Smooth muscle cell (in vitro differentiated cells): Measurements from ENCODE around the gene MECP2. TPM values are rescaled to one million over a fixed set of nuclear protein-coding genes. Genes with fewer than 3 reads are reported as not detected.

Experiments
- DNase-seq: peaks from one replicate; lab custom pipeline; 2025; ENCODE audit not compliant: unreplicated experiment; lab: John Stamatoyannopoulos, UW
- H2AFZ ChIP-seq: fragments of 200-600 bp; sonication (generic); 2 replicates; pipeline ENCODE4 v1.6.0; 2016; ENCODE audit warnings: antibody characterized with exemption, low read depth, mild to moderate bottlenecking
- H3F3A ChIP-seq: fragments of 200-600 bp; sonication (generic); 2 replicates; pipeline ENCODE4 v1.6.0; 2017; ENCODE audit warnings: antibody characterized with exemption, low read depth
- H3K27ac ChIP-seq: fragments of 200-600 bp; sonication (generic); 2 replicates; pipeline ENCODE4 v1.5.1; 2016; ENCODE audit warnings: low read depth, mild to moderate bottlenecking
- H3K27me3 ChIP-seq: fragments of 200-600 bp; sonication (generic); 2 replicates; pipeline ENCODE4 v1.6.1; 2016; ENCODE audit warnings: low read depth, mild to moderate bottlenecking
- H3K36me3 ChIP-seq: fragments of 200-600 bp; sonication (generic); 2 replicates; pipeline ENCODE4 v1.5.1; 2016; ENCODE audit warnings: low read depth
- H3K4me1 ChIP-seq: fragments of 200-600 bp; sonication (generic); 2 replicates; pipeline ENCODE4 v1.5.1; 2016; ENCODE audit warnings: low read depth
- H3K4me2 ChIP-seq: fragments of 200-600 bp; sonication (generic); 2 replicates; pipeline ENCODE4 v1.6.0; 2016; ENCODE audit warnings: mild to moderate bottlenecking
- H3K4me3 ChIP-seq: fragments of 200-600 bp; sonication (generic); 2 replicates; pipeline ENCODE4 v1.5.1; 2016; ENCODE audit warnings: mild to moderate bottlenecking
- H3K79me2 ChIP-seq: fragments of 200-600 bp; sonication (generic); 2 replicates; pipeline ENCODE4 v1.6.0; 2016; ENCODE audit warnings: low read depth, mild to moderate bottlenecking
- H3K9ac ChIP-seq: fragments of 200-600 bp; sonication (generic); 2 replicates; pipeline ENCODE4 v1.6.0; 2016; ENCODE audit warnings: low read depth
- H3K9me3 ChIP-seq: fragments of 200-600 bp; sonication (generic); replicated peaks from 2 replicates; pipeline ENCODE4 v1.5.1; 2016; ENCODE audit warnings: low read depth
- H4K20me1 ChIP-seq: fragments of 200-600 bp; sonication (generic); 2 replicates; pipeline ENCODE4 v1.6.0; 2016; ENCODE audit warnings: low read depth
- CTCF ChIP-seq: fragments of 200-600 bp; sonication (generic); IDR thresholded peaks from 2 replicates; pipeline ENCODE4 v1.5.1; 2017; ENCODE audit warnings: borderline replicate concordance, mild to moderate bottlenecking, antibody characterized with exemption; ENCODE audit not compliant: insufficient read depth, poor library complexity, severe bottlenecking
- WGBS: methylation state at CpG from one replicate; pipeline ENCODE4 v1.1.7; 2016; ENCODE audit warnings: low lambda C conversion rate; 5-methylcytosine and 5-hydroxymethylcytosine counted together
- polyA plus RNA-seq: library from polyadenylated mRNA; unstranded; fragments of >200 nt; fragmentation: Nextera tagmentation; extraction: Ambion mirVana; gene quantifications from 2 replicates; pipeline ENCODE4 v1.2.1, GENCODE V29; 2016
- total RNA-seq: library from RNA; depleted of rRNA; stranded (reverse); fragments of >200 nt; gene quantifications from 2 replicates; pipeline ENCODE4 v1.2.3, GENCODE V29; 2014

The MECP2 gene
- total and polyA plus RNA-seq, 2 experiments from 2014 or later, result 11.9 to 13.1 TPM

- Histone ChIP-seq H3K36me3 (no peaks in the 10 kb centered on the region), H3K9ac (no peak overlapping the region), H4K20me1 (peaks cover 20% of the 10 kb centered on the region), H3K27ac (no peak overlapping the region), H3K4me2 (no peak overlapping the region), H3K9me3 (no peaks in the 10 kb centered on the region), H3K79me2 (peaks cover 17% of the 10 kb centered on the region), H3K4me1 (no peaks in the 10 kb centered on the region), H3K27me3 (no peaks in the 10 kb centered on the region), H2AFZ (no peak overlapping the region), H3K4me3 (no peak overlapping the region), H3F3A (no peaks in the 10 kb centered on the region)
- no peak for TF ChIP-seq CTCF
- no peak for DNase-seq
- 81% methylated on average over 5 of the region's 5 CpGs for WGBS
These were observed 59.8 kb downstream of the MECP2 start for GRCh38 chrX:154037754-154038153.

GRCh38 chrX:154036513-154036912 lies 61.0 kb downstream of the MECP2 start:
- no peaks in the 10 kb centered on the region for H3K27me3 ChIP-seq
- H3K9ac ChIP-seq, result no peak overlapping the region
- H3K4me1 ChIP-seq, result no peaks in the 10 kb centered on the region
- no peaks in the 10 kb centered on the region for H3K9me3 ChIP-seq
- H3K4me2 ChIP-seq, result no peak overlapping the region
- H4K20me1 ChIP-seq, result peaks cover 20% of the 10 kb centered on the region
- 85% methylated on average over 8 of the region's 8 CpGs for WGBS
- H2AFZ ChIP-seq, result no peak overlapping the region
- TF ChIP-seq CTCF, result no peak
- H3K4me3 ChIP-seq, result no peak overlapping the region
- no peak overlapping the region for H3K27ac ChIP-seq
- H3K79me2 ChIP-seq, result peaks cover 14% of the 10 kb centered on the region
- no peaks in the 10 kb centered on the region for H3K36me3 ChIP-seq
- H3F3A ChIP-seq, result no peaks in the 10 kb centered on the region
- no peak for DNase-seq

GRCh38 chrX:154033848-154034247 lies 63.7 kb downstream of the MECP2 start:
- Histone ChIP-seq H3K79me2 (peaks cover 14% of the 10 kb centered on the region), H3K4me1 (no peaks in the 10 kb centered on the region), H4K20me1 (peaks cover 20% of the 10 kb centered on the region), H3K4me3 (no peak overlapping the region), H3F3A (no peaks in the 10 kb centered on the region), H3K4me2 (no peak overlapping the region), H3K36me3 (no peaks in the 10 kb centered on the region), H3K27me3 (no peaks in the 10 kb centered on the region), H2AFZ (no peak overlapping the region), H3K9ac (no peak overlapping the region), H3K27ac (no peak overlapping the region), H3K9me3 (no peaks in the 10 kb centered on the region)
- DNase-seq, result no peak
- WGBS, result 91% methylated on average over 2 of the region's 2 CpGs
- no peak for TF ChIP-seq CTCF

GRCh38 chrX:154032653-154033052 lies 64.9 kb downstream of the MECP2 start:
- WGBS, result 71% methylated on average over 9 of the region's 9 CpGs
- Histone ChIP-seq H4K20me1 (peaks cover 20% of the 10 kb centered on the region), H2AFZ (no peak overlapping the region), H3F3A (no peaks in the 10 kb centered on the region), H3K4me1 (no peaks in the 10 kb centered on the region), H3K36me3 (no peaks in the 10 kb centered on the region), H3K4me3 (no peak overlapping the region), H3K9ac (no peak overlapping the region), H3K4me2 (no peak overlapping the region), H3K79me2 (peaks cover 6% of the 10 kb centered on the region), H3K9me3 (no peaks in the 10 kb centered on the region), H3K27me3 (no peaks in the 10 kb centered on the region), H3K27ac (no peak overlapping the region)
- no peak for TF ChIP-seq CTCF
- no peak for DNase-seq
